Neural cell (in vitro differentiated cells): ENCODE measurements around the gene JAZF1. TPM values are rescaled to one million over a fixed set of nuclear protein-coding genes. Genes with fewer than 3 reads are reported as not detected.

Source experiments
- H2AFZ ChIP-seq: fragments of 200-600, 300-800 bp; sonication (generic), shearing (Covaris generic); 2 replicates; pipeline ENCODE4 v1.6.0; 2014; ENCODE audit warnings: low read depth, mild to moderate bottlenecking, antibody characterized with exemption, low read length, moderate library complexity
- H3F3A ChIP-seq: fragments of 200-600 bp; shearing (Covaris generic); 2 replicates; pipeline ENCODE4 v1.6.1; 2016; ENCODE audit warnings: mild to moderate bottlenecking, moderate library complexity, mixed read lengths, antibody characterized with exemption, low read length; ENCODE audit not compliant: insufficient read depth, poor library complexity, severe bottlenecking
- H3K27ac ChIP-seq: fragments of 200-600, 300-800 bp; sonication (generic), shearing (Covaris generic); 2 replicates; pipeline ENCODE4 v1.5.1; 2014; ENCODE audit warnings: mild to moderate bottlenecking, low read length, moderate library complexity
- H3K27me3 ChIP-seq: fragments of 300-800, 200-600 bp; sonication (generic), shearing (Covaris generic); 2 replicates; pipeline ENCODE4 v1.6.0; 2014; ENCODE audit warnings: mild to moderate bottlenecking, low read depth, low read length, moderate library complexity; ENCODE audit not compliant: insufficient read depth
- H3K36me3 ChIP-seq: fragments of 300-800, 200-600 bp; sonication (generic), shearing (Covaris generic); 2 replicates; pipeline ENCODE4 v1.5.1; 2014; ENCODE audit warnings: mild to moderate bottlenecking, antibody characterized with exemption, low read length, moderate library complexity; ENCODE audit not compliant: insufficient read depth
- H3K4me2 ChIP-seq: fragments of 300-800, 200-600 bp; sonication (generic), shearing (Covaris generic); 2 replicates; pipeline ENCODE4 v1.6.0; 2014; ENCODE audit warnings: mild to moderate bottlenecking, low read length
- H3K4me3 ChIP-seq: fragments of 300-800, 200-600 bp; sonication (generic), shearing (Covaris generic); 2 replicates; pipeline ENCODE4 v1.5.1; 2014; ENCODE audit warnings: mild to moderate bottlenecking, low read length, moderate library complexity
- H3K79me2 ChIP-seq: fragments of 200-600 bp; shearing (Covaris generic); replicated peaks from 2 replicates; pipeline ENCODE4 v1.6.0; 2014; ENCODE audit warnings: mild to moderate bottlenecking, low read length, moderate library complexity; ENCODE audit not compliant: insufficient read depth
- H3K9ac ChIP-seq: fragments of 300-800, 200-600 bp; sonication (generic), shearing (Covaris generic); 2 replicates; pipeline ENCODE4 v1.6.1; 2016; ENCODE audit warnings: mild to moderate bottlenecking, low read length, mixed read lengths
- H3K9me2 ChIP-seq: fragments of 200-600 bp; shearing (Covaris generic); 2 replicates; pipeline ENCODE4 v1.6.1; 2016; ENCODE audit warnings: mild to moderate bottlenecking, low read length, mixed read lengths; ENCODE audit not compliant: insufficient read depth
- H3K9me3 ChIP-seq: fragments of 200-600, 300-800 bp; sonication (generic), shearing (Covaris generic); 2 replicates; pipeline ENCODE4 v1.6.1; 2016; ENCODE audit warnings: mild to moderate bottlenecking, mixed run types, low read length, moderate library complexity, mixed read lengths
- H4K20me1 ChIP-seq: fragments of 200-600 bp; shearing (Covaris generic); 2 replicates; pipeline ENCODE4 v1.6.1; 2016; ENCODE audit warnings: mild to moderate bottlenecking, mixed run types; ENCODE audit not compliant: insufficient read depth
- CTCF ChIP-seq: fragments of 450-650 bp; IDR thresholded peaks from 2 replicates; pipeline ENCODE4 v1.5.1; 2014; ENCODE audit warnings: antibody characterized with exemption, mild to moderate bottlenecking, moderate library complexity; ENCODE audit not compliant: poor library complexity, severe bottlenecking
- EP300 ChIP-seq: fragments of 450-650 bp; conservative IDR thresholded peaks from 2 replicates; pipeline ENCODE4 v1.6.1; 2014; ENCODE audit warnings: antibody characterized with exemption, mild to moderate bottlenecking, moderate library complexity; ENCODE audit not compliant: poor library complexity, severe bottlenecking
- EZH2 ChIP-seq: fragments of 200-600, 300-800 bp; shearing (Covaris generic), sonication (generic); IDR thresholded peaks from 2 replicates; pipeline ENCODE4 v1.6.1; 2014; ENCODE audit warnings: antibody characterized with exemption, low read length, borderline replicate concordance, mild to moderate bottlenecking; ENCODE audit not compliant: insufficient read depth, poor library complexity, severe bottlenecking
- MXI1 ChIP-seq: fragments of 450-650 bp; conservative IDR thresholded peaks from 2 replicates; pipeline ENCODE4 v1.6.1; 2014; ENCODE audit warnings: antibody characterized with exemption, mild to moderate bottlenecking; ENCODE audit not compliant: poor library complexity, severe bottlenecking
- POLR2AphosphoS5 ChIP-seq: IDR thresholded peaks from 2 replicates; pipeline ENCODE4 v1.6.1; 2012
- RAD21 ChIP-seq: fragments of 450-650 bp; conservative IDR thresholded peaks from 2 replicates; pipeline ENCODE4 v1.6.1; 2014; ENCODE audit warnings: antibody characterized with exemption, mild to moderate bottlenecking, moderate library complexity
- REST ChIP-seq: IDR thresholded peaks from 2 replicates; pipeline ENCODE4 v1.6.1; 2012; ENCODE audit warnings: borderline replicate concordance
- SMC3 ChIP-seq: fragments of 450-650 bp; conservative IDR thresholded peaks from 2 replicates; pipeline ENCODE4 v1.6.1; 2014; ENCODE audit warnings: antibody characterized with exemption, mild to moderate bottlenecking, moderate library complexity; ENCODE audit not compliant: poor library complexity
- TAF1 ChIP-seq: IDR thresholded peaks from 2 replicates; pipeline ENCODE4 v1.6.1; 2012; ENCODE audit warnings: low read depth
- polyA plus RNA-seq: library from polyadenylated mRNA; depleted of rRNA; stranded (reverse); fragments of >200 nt; gene quantifications from 2 replicates; pipeline ENCODE4 v1.2.3, GENCODE V29; 2014

Gene JAZF1
- polyA plus RNA-seq, 1 donor from 2014 or later: 29.5 TPM

GRCh38 chr7:27910326-27910725 lies 270.3 kb downstream of the JAZF1 start:
- Histone ChIP-seq H3K36me3 (no peaks in the 10 kb centered on the region), H3K9me2 (peaks cover 3% of the 10 kb centered on the region), H3K27me3 (no peaks in the 10 kb centered on the region), H3K9me3 (no peaks in the 10 kb centered on the region), H3K9ac (no peak overlapping the region), H3K4me2 (no peak overlapping the region), H2AFZ (no peak overlapping the region), H4K20me1 (no peaks in the 10 kb centered on the region), H3F3A (no peaks in the 10 kb centered on the region), H3K79me2 (no peaks in the 10 kb centered on the region), H3K4me3 (no peak overlapping the region), H3K27ac (no peak overlapping the region)
- TF ChIP-seq REST: no peak
- TF ChIP-seq TAF1: no peak
- no peak for TF ChIP-seq MXI1
- no peak for TF ChIP-seq RAD21

- Histone ChIP-seq H3K27me3 (no peaks in the 10 kb centered on the region), H3K79me2 (no peaks in the 10 kb centered on the region), H3K9ac (no peak overlapping the region), H3K4me3 (no peak overlapping the region), H3K27ac (no peak overlapping the region), H3K4me2 (no peak overlapping the region), H2AFZ (no peak overlapping the region), H4K20me1 (no peaks in the 10 kb centered on the region), H3K36me3 (no peaks in the 10 kb centered on the region), H3K9me3 (no peaks in the 10 kb centered on the region), H3K9me2 (peaks cover 3% of the 10 kb centered on the region), H3F3A (no peaks in the 10 kb centered on the region)
- TF ChIP-seq EZH2 (no peak), REST (no peak), TAF1 (no peak), SMC3 (no peak), CTCF (no peak), MXI1 (no peak), RAD21 (no peak), POLR2AphosphoS5 (no peak), EP300 (no peak)
These were observed 271.9 kb downstream of the JAZF1 start for GRCh38 chr7:27908534-27909165.
